MM.1S (cell line): ENCODE results near the gene BPI.
"Not testable (repeated sequence)": the region's sequence is repeated elsewhere in the genome, so short reads cannot be mapped to it uniquely, and the experiment has no call there.

ENCODE experiments used
- DNase-seq: peaks from one replicate; pipeline ENCODE4 v3.0.0-alpha.2; 2015
- H2AFZ ChIP-seq: fragments of 300-600 bp; sonication (generic); 2 replicates; pipeline ENCODE4 v1.6.0; 2016; ENCODE audit warnings: antibody characterized with exemption, low read length
- H3F3A ChIP-seq: fragments of 300-600 bp; sonication (generic); 2 replicates; pipeline ENCODE4 v1.6.1; 2016; ENCODE audit warnings: mild to moderate bottlenecking, antibody characterized with exemption, low read length, moderate library complexity, mixed read lengths; ENCODE audit not compliant: insufficient read depth
- H3K27ac ChIP-seq: fragments of 300-600 bp; sonication (generic); 2 replicates; pipeline ENCODE4 v1.5.1; 2016; ENCODE audit warnings: mild to moderate bottlenecking, low read length
- H3K27me3 ChIP-seq: fragments of 300-600 bp; sonication (generic); replicated peaks from 2 replicates; pipeline ENCODE4 v1.6.0; 2016; ENCODE audit warnings: low read length; ENCODE audit not compliant: insufficient read depth
- H3K36me3 ChIP-seq: fragments of 300-600 bp; sonication (generic); replicated peaks from 2 replicates; pipeline ENCODE4 v1.6.1; 2016; ENCODE audit warnings: mild to moderate bottlenecking, low read length, mixed read lengths; ENCODE audit not compliant: insufficient read depth
- H3K4me1 ChIP-seq: fragments of 300-600 bp; sonication (generic); 2 replicates; pipeline ENCODE4 v1.6.1; 2016; ENCODE audit warnings: low read length, mixed read lengths
- H3K4me2 ChIP-seq: fragments of 300-600 bp; sonication (generic); 2 replicates; pipeline ENCODE4 v1.6.0; 2016; ENCODE audit warnings: low read depth, low read length
- H3K4me3 ChIP-seq: fragments of 300-600 bp; sonication (generic); 2 replicates; pipeline ENCODE4 v1.5.1; 2016; ENCODE audit warnings: low read length, mixed read lengths
- H3K79me2 ChIP-seq: fragments of 300-600 bp; sonication (generic); 2 replicates; pipeline ENCODE4 v1.6.1; 2016; ENCODE audit warnings: mixed run types, low read length, mixed read lengths
- H3K9ac ChIP-seq: fragments of 300-600 bp; sonication (generic); 2 replicates; pipeline ENCODE4 v1.6.1; 2016; ENCODE audit warnings: low read length, mixed read lengths
- H3K9me2 ChIP-seq: fragments of 300-600 bp; sonication (generic); replicated peaks from 2 replicates; pipeline ENCODE4 v1.6.1; 2016; ENCODE audit warnings: mild to moderate bottlenecking, low read length, mixed read lengths; ENCODE audit not compliant: insufficient read depth
- H3K9me3 ChIP-seq: fragments of 300-600 bp; sonication (generic); replicated peaks from 2 replicates; pipeline ENCODE4 v1.6.1; 2016; ENCODE audit warnings: mild to moderate bottlenecking, low read length, mixed read lengths; ENCODE audit not compliant: insufficient read depth
- H4K20me1 ChIP-seq: fragments of 300-600 bp; sonication (generic); 2 replicates; pipeline ENCODE4 v1.6.1; 2016; ENCODE audit warnings: mild to moderate bottlenecking, low read length, moderate library complexity, mixed read lengths; ENCODE audit not compliant: insufficient read depth
- CTCF ChIP-seq: fragments of 300-600 bp; sonication (generic); IDR thresholded peaks from 2 replicates; pipeline ENCODE4 v1.5.1; 2016; ENCODE audit warnings: antibody characterized with exemption, low read length, mixed read lengths
- EZH2 ChIP-seq: fragments of 300-600 bp; sonication (generic); optimal IDR thresholded peaks from 2 replicates; pipeline ENCODE3; 2017; ENCODE audit warnings: low read depth, mild to moderate bottlenecking, antibody characterized with exemption, low read length, mixed read lengths
- EZH2phosphoT487 ChIP-seq: fragments of 300-600 bp; sonication (generic); IDR thresholded peaks from 2 replicates; pipeline ENCODE4 v1.6.1; 2018; ENCODE audit warnings: antibody characterized with exemption, low read length

BPI gene

GRCh38 chr20:38303908-38304379 is at the start of gene BPI:
Gene BPI, plus strand, starts transcription at chr20:38304156. Its CDS starts 68 bp downstream, at chr20:38304224.
- Histone ChIP-seq H4K20me1 (no peaks in the 10 kb centered on the region), H3K4me1 (no peaks in the 10 kb centered on the region), H3K36me3 (no peaks in the 10 kb centered on the region), H3K9me3 (no peaks in the 10 kb centered on the region), H3K9ac (no peak within 1 kb of the TSS), H2AFZ (no peak within 1 kb of the TSS), H3F3A (no peaks in the 10 kb centered on the region), H3K27me3 (no peaks in the 10 kb centered on the region), H3K9me2 (no peaks in the 10 kb centered on the region), H3K27ac (no peak within 1 kb of the TSS), H3K4me3 (no peak within 1 kb of the TSS), H3K4me2 (no peak within 1 kb of the TSS), H3K79me2 (no peaks in the 10 kb centered on the region)
- TF ChIP-seq EZH2phosphoT487: no peak
- no peak for DNase-seq

DNA sequence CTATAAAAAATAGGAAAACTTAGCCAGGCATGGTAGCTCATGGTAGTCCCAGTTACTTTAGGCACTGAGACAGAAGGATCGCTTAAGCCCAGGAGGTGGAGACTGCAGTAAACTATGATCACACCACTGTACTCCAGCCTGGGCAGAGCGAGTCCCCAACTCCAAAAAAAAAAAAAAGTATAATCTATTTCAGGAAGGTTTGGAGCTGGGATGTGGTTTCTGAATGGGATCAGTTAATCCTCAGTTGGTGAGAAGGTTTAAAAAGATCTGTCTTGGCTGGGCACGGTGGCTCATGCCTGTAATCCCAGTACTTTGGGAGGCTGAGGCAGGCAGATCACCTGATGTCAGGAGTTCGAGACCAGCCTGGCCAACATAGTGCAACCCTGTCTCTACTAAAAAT is 49.3 kb upstream of the BPI start:
- DNase-seq, H3K4me1 ChIP-seq, H3K79me2 ChIP-seq, H3K4me3 ChIP-seq, H3K9ac ChIP-seq, H3K9me3 ChIP-seq, H3K27me3 ChIP-seq, H2AFZ ChIP-seq, H3K9me2 ChIP-seq, H3F3A ChIP-seq, H4K20me1 ChIP-seq, H3K36me3 ChIP-seq, H3K4me2 ChIP-seq, H3K27ac ChIP-seq: not testable (repeated sequence)

- H2AFZ ChIP-seq: no peak overlapping the region
- no peaks in the 10 kb centered on the region for H4K20me1 ChIP-seq
- TF ChIP-seq EZH2 (no peak), CTCF (no peak), EZH2phosphoT487 (no peak)
Measured at GRCh38 chr20:38255393-38255792, 48.6 kb upstream of the BPI start.

GRCh38 chr20:38256021-38256420 is 47.9 kb upstream of the BPI start:
- no peaks in the 10 kb centered on the region for H4K20me1 ChIP-seq
- no peak for DNase-seq
- H3F3A ChIP-seq: no peaks in the 10 kb centered on the region
- no peak overlapping the region for H3K4me3 ChIP-seq
- H3K79me2 ChIP-seq: no peaks in the 10 kb centered on the region
- H3K27me3 ChIP-seq: no peaks in the 10 kb centered on the region
- H3K36me3 ChIP-seq: no peaks in the 10 kb centered on the region
- H3K9ac ChIP-seq: no peak overlapping the region
- H3K27ac ChIP-seq: no peak overlapping the region
- TF ChIP-seq EZH2 (no peak), EZH2phosphoT487 (no peak), CTCF (no peak)
- no peaks in the 10 kb centered on the region for H3K9me2 ChIP-seq
- H3K9me3 ChIP-seq: no peaks in the 10 kb centered on the region
- no peak overlapping the region for H2AFZ ChIP-seq
- no peak overlapping the region for H3K4me2 ChIP-seq
- H3K4me1 ChIP-seq: no peaks in the 10 kb centered on the region

More at GRCh38 chr20:38255393-38255792, 48.6 kb upstream of the BPI start:
- Histone ChIP-seq H3K36me3 (no peaks in the 10 kb centered on the region), H3K9ac (no peak overlapping the region), H3K79me2 (no peaks in the 10 kb centered on the region), H3K4me3 (no peak overlapping the region), H3K27ac (no peak overlapping the region), H3K9me2 (no peaks in the 10 kb centered on the region), H3K9me3 (no peaks in the 10 kb centered on the region), H3K27me3 (no peaks in the 10 kb centered on the region), H3K4me1 (no peaks in the 10 kb centered on the region), H3F3A (no peaks in the 10 kb centered on the region), H3K4me2 (no peak overlapping the region)
- DNase-seq: no peak
